Activated CD4-positive, alpha-beta T cell treated with anti-CD3 and anti-CD28 coated beads, Interleukin-10, Interleukin-2, amounts not matched to agents 100 ng/mL and 50 ng/mL, durations not matched to agents 16 hours and 8 hours (primary cell): ENCODE measurements around the gene TSHZ1.

Experiments
- DNase-seq: peaks from one replicate; pipeline ENCODE4 v3.0.0-alpha.2; 2020

The TSHZ1 gene

DNA sequence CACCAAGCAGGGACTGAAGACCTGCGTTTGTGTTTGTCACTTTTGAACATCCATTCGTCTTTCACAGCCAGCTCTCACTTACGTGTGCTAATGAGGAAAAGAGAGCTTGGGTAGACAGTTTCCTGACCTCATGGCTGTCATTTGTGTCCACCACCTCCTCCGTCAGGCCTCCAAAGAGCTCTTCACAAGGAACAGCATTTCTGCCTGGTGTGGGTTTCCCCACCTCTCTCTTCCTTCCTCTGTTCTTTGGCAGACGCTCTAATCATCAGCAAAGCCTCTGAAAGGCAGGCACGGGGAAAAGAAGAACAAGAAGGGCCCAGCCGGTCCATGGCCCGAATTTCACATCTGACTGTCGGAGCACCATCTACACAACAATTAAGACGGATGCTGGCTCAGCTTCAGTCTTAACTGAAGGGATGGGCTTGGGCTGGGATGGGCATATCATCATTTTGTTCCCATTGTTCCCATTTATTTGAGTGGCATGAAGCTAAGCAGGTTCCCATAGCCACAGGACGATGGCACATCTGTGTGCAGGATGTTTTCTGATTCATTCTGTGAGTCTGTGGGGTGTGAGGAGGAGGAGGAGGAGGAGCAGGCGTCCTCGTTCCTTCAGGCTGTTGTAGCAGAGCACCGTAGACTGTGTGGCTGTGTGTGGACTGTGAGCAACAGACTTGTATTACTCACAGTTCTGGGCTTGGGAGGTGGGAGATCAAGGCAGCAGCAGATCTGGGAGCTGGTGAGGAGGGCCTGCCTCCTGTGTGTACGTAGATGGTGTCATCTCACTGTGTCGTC lies 66.4 kb downstream of the TSHZ1 start:
- DNase-seq, result peak; percentile 17

DNA sequence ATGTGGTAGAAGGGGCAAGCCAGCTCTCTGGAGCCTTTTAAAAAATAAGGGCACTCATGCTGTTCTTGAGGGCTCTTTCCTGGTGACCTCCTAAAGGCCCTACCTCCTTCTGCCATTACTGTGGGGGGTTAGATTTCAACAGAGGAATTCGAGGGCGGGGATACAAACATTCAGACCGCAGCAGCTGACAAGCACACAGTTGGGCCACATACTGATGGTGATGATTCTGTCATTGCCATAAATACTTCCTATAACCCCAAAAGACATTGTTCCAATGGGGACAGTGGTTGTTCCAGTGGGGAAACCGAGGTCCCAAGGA lies 67.0 kb downstream of the TSHZ1 start:
- DNase-seq, result no peak

DNA sequence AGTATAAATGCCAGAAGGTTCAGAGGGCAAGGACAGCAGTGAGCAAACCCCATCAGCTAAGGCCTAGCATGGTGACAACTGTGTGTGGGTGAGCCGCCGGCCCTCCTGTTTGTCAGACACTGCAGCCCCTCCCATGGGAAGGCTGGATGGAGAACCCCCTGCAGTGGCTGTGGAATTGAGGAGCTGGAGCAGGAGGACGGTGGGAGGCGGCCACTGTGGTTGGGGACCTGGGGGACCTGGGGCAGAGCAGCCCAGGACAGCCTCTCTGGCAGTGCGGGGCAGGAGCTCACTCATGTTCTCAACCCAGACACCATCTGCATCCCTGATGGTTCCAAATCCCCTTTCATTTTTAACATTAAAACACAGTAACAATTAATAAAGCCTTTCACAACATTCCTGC lies 68.8 kb downstream of the TSHZ1 start:
- no peak for DNase-seq

DNA sequence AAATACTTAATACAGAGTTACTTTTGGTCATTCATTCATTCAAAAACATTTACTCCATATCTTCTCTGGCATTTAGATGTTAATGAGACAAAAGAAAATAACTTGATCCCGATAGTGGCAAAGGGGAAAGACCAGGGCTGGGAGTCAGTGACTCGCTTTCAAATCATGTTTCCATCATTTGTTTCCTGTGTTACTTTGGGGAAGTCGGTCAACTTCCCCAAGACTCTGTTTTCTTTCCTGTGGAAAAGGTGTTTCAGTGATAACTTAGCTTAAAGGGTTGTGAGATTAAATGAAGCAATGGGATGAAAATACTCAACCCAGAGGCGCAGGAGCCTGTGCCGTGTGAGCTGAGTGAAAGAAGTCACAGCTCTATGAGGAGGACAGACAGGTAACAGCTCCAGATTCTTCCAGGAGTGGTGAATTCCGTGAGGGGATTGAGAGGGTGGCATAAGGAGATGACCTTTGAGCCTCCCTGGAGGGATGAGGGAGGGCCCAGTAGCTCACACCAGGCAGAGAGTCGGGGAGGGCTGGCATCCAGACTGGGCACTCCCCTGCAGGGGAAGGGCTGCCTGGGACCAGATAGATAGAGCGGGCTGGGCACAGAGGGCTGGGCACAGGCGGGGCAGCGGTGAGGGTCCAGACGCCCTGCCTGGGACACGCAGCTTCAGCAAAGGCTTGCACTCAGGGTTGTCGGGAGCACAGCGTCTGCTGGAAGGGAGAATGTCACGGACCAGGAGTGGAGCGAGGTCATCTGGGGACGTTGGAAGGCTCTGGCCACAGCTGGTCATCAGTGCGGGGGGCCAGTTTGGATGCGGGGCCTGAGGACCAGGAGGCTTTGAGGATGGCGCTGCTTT lies 70.1 kb downstream of the TSHZ1 start:
- no peak for DNase-seq

DNA sequence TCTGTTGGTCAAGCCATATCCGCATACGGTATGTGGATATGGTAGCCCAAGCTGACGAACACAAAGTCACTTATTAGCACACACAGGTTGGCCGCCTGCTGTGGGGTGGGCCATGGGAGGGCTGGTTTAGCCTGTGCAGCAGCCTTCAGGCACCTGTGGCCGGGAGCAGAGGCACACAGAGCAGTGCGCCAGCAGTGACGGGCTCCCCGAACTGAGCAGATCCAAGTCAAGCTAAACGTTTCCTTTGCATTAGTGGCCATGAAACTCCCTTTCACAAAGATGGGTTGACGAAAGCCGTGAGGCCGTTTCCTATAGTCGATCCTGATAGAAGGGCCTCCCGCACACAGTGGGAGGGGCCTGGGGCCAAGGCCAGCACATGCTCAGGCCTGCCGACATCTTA lies 72.1 kb downstream of the TSHZ1 start:
- no peak for DNase-seq

DNA sequence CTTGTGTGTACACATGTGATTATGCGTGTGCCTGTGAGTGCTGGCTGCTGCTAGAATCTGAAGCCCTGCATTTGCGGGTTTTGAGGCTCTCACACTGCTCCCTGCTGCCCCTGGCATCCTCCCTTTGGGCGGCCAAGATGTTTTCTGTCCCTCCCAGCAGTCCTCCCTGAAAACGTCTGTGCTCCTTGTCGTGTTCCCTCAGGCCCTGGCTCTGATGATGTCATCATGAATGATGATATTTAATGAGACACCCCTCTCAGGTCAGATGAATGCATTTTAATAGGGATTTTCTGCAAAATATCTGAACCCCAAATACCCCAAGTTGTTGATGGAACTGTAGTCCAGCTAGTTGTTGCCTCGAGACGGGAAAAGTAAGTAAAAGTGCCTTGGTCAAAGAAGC lies 73.1 kb downstream of the TSHZ1 start:
- DNase-seq, result no peak

DNA sequence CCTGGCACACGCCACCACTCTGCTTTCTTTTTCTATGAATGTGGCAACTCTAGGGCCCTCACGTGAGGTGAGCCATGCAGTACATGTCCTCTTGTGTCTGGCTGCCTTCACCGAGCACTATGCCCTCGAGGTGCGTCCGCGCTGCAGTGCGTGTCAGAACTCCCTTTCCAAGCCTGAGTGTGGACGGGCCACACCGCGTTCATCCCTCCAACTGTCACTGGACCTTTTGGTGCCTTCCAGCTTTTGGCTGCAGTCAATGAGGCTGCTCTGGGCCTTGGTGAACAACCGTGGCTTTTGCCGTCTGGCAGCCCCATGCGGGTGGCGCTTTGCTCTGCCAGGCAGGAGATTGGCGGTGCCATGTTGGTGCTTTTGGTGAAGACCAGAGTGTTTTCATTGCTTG lies 74.0 kb downstream of the TSHZ1 start:
- no peak for DNase-seq

DNA sequence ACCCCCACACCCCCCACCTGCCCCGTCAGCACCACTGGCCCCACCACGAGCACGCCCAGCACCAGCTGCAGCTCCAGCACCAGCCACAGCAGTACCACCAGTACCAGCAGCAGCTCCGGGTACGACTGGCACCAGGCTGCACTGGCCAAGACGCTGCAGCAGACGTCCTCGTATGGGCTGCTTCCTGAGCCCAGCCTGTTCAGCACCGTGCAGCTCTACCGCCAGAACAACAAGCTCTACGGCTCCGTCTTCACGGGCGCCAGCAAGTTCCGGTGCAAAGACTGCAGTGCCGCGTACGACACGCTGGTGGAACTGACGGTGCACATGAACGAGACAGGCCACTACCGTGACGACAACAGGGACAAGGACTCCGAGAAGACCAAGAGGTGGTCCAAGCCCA lies 75.3 kb downstream of the TSHZ1 start:
- no peak for DNase-seq

DNA sequence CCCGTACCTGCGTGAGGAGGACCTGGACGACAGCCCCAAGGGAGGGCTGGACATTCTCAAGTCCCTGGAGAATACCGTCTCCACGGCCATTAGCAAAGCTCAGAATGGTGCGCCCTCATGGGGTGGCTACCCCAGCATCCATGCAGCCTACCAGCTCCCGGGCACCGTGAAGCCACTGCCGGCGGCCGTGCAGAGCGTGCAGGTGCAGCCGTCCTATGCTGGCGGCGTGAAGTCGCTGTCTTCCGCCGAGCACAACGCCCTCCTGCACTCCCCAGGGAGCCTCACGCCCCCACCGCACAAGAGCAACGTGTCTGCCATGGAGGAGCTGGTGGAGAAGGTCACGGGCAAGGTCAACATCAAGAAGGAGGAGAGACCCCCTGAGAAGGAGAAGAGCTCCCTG lies 76.4 kb downstream of the TSHZ1 start:
- DNase-seq, result no peak

DNA sequence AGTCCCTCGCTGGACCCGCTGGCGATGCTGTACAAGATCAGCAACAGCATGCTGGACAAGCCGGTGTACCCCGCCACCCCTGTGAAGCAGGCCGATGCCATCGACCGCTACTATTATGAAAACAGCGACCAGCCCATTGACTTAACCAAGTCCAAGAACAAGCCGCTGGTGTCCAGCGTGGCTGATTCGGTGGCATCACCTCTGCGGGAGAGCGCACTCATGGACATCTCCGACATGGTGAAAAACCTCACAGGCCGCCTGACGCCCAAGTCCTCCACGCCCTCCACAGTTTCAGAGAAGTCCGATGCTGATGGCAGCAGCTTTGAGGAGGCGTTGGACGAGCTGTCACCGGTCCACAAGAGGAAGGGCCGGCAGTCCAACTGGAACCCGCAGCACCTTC lies 77.1 kb downstream of the TSHZ1 start:
- no peak for DNase-seq

DNA sequence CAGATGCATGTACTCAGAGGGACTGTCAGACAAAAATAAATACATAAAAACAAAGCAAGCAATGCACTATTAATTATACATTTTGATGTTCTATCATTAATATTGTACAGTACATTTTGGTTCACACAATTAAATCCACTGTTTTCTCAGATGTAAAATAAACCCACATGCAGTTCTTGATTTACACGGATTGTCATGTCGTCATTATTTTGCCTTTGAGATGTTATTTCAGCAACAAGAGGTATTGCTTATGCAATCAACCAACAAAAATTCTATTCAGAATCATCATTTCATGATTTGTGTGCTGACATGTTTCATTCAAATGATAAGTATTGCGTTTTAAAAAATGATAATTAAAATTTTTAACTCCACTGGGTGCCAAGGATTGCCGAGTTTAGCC lies 79.2 kb downstream of the TSHZ1 start:
- DNase-seq, result no peak

DNA sequence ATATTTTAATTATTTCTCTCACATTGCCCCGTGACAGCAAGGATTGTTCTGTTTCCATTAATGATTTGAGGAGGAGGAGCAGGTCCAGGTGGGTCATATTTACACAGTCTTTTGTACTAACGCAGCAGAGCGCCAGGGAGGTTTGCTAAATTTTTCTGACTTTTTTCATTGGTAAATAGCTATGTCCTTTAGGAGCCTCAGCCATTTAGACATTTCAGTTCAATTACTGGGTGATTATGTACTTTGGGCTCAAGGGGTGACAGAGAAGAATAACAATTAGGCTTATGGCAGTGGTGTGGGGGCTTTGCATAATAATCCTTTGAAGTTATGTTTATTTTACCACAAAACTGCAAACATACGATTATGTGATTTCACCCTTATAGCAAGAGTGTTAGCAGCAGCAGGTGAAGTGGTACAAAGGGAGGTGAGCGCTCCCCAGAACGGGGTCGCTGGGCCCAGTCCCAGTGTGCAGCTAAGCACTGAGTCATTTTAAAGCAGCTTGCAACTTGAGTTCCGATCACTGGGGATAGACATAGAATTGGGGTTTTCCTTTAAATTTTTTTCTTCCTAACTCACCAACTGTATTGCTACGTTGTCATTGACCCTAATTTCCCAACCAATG lies 80.3 kb downstream of the TSHZ1 start:
- DNase-seq, result no peak

DNA sequence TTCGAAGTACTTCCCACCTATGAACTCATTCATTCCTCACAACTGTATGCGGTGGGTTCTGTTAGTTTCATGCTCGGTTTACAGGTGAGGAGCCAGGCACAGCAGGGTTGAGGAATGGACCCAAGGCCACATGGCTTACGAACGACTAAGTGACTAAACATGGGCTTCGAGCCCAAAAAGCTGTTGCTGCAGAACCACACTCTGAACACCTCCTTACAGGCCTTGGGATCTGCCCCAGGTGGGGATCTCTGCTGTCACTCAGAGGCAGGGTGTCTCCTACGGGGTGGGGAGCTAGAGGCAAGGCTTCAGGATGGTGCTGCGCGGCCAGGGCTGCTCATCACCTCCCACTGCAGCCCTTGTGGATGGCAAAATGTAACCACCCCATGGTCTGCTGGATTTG lies 80.9 kb downstream of the TSHZ1 start:
- no peak for DNase-seq

DNA sequence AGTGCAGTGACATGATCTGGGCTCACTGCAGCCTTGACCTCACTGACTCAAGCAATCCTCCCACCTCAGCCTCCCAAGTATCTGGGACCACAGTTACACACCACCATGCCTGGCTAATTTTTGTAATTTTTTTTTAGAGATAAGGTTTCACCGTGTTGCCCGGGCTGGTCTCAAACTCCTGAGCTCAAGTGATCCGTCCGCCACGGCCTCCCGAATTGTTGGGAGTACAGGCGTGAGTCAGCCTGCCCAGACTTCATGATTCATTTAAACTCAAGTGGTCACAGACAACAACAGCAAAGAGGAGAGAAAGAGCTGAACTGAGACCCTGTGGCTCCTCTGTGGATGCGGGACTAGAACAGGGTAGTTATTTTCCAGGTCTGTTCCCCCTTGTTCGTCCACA lies 83.0 kb downstream of the TSHZ1 start:
- no peak for DNase-seq

DNA sequence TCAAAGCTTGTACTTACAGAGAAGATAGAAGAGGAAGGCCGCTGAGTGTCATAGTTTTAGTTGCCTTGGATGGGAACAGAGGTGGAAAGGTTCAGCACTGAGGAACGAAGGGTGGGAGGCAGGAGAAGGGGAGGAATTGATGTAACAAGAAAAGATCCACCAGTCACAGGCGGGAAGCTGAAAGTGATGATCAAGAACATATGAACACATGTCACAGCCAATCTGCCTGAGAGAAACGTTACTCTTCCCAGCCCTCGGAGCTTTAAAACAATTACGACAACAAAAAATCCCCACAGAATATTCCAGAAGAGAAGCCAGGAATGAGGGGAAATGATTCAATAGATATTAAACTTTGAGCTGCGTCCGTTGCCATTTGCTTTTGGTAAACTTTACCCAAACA lies 87.1 kb downstream of the TSHZ1 start:
- no peak for DNase-seq

DNA sequence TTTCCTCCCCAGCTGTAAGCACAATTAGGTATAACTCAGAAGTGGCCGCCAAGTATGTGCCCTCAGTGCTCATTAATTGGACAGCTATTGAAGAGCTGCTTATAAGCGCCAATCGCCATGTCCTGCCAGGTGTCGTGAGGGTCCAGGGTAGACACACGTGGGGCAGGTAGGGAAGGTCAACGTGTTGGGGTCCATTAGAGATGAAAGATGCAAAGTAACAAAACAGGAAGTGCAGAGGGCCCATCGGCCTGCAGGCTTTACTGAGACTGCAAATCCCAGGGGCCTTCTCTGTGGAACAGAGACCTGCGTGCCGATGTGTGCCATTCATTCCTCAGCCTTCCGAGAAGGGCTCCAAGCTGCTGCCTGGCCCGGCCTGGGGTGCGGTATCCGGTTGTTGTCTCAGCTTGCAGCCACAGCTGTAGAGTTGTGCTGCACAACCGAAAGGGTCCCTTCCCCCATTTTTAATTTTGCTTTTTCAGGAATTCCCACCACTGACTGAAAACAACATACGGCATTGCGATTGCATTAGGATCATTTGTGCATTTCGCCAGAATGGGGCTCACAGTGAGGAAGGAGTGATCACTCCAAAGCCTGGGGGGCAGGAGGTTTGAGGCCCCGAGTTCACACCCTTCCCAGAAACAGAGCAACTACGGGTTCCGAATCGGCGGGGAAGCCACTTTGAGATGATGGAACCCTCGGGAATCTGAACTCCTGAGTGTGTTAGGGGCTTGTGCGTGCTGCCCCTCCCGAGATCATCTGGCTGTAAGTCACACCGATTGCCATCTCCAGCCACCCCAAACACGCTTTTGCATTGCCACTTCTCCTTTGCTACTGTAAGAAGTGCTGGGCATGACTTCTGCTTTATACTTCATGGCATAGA lies 94.3 kb downstream of the TSHZ1 start:
- DNase-seq, result no peak

DNA sequence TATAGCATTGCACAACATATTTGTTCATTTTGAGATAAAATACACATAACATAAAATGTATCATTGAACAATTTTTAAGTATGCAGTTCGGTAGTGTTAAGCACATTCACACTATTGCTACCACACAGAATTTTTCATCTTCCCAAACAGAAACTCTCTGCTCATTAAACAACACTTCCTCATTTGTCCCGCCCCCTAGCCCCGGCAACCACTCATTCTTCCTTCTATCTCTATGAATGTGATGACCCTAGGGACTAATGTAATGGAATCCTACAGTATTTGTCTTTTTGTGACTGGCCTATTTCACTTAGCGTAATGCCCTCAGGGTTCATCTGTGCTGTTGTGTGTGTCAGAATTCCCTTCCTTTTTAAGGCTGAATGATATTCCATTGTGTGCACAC lies 95.4 kb downstream of the TSHZ1 start:
- no peak for DNase-seq

DNA sequence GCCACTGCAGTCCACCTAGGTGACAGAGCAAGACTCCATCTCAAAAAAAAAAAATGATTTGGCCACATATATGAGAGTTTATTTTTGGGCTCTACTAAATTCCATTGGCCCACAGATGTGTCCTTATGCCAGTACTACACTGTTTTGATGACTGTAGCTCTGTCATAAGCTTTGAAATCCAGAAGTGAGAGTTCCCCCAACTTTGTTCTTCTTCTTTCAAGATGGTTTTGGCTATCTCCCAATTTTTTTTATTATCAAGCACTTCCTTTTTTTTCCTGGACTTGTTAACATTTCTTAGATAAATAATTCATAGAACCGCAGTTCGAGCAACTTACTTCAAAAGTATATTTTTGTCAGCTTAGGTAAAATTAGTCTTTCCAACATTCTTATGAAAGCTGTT lies 96.9 kb downstream of the TSHZ1 start:
- no peak for DNase-seq

DNA sequence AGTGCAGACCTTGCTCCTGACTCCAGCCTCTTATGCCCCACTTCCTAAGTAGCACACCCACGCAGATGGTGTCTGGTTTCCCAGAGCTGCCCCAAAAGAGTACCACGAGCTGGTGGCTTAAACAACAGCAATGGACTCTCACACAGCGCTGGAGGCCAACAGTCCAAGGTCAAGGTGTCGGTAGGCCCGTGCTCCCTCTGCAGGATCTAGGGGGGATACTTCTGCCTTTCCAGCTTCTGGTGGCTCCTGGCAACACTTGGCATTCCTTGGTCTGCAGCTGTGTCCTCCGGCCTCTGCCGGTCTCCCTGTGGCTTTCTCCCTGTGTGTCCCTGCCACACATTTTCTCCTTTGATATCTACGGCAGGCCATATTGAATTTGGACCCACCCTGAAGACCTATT lies 99.0 kb downstream of the TSHZ1 start:
- DNase-seq, result no peak

DNA sequence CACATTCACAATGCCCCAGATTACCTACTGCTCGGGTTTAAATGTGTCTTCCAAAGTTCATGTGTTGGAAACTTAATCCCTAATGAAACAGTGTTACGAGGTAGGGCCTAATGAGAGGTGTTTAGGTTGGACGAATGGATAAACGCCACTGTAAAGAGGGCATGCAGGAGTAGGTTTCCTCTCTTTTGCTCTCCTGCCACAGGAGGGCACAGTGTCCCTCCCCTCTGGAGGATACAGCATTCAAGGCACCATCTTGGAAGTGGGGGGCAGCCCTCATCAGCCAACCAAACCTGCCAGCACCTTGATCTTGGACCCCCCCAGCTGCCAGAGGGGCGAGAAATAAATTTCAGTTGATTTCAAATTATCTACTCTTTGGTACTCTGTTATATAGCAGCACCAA lies 103.5 kb downstream of the TSHZ1 start:
- no peak for DNase-seq

DNA sequence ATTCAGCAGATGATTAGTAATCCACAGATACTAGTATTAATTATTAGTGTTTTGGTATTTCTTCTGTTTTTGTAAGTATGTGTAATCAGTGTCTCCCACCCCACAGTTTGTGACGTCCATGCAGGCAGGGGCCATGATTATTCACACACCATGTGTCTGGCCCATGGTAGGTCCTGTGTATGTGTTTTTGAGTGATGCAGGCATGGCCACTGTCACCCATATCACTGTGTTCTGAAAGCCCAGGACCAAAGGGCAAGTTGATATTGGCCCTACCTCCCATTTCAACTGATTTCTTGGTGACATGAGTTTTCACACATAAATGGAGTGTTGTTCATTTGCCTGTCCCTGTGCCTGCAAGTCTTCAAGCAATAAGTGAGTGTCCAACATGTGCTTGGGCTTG lies 104.0 kb downstream of the TSHZ1 start:
- DNase-seq, result no peak

DNA sequence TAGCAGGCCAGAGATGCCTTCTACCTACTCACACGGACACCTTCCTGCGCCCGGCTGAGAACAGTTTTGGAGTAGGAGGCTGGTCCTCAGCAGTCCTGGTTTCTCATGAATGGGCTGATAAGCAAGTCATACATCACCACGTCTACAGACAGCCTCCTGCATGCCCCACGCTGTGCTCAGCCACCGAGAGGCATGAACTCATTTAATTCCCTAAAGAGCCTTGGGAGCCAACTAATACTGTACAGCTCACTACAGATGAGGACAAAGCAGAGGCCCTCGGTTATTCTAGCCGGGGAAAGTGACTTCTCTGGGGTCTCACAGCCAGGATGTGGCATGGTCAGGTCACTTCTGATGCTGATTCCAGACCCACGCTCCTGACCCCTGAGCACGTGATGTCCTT lies 105.6 kb downstream of the TSHZ1 start:
- no peak for DNase-seq

DNA sequence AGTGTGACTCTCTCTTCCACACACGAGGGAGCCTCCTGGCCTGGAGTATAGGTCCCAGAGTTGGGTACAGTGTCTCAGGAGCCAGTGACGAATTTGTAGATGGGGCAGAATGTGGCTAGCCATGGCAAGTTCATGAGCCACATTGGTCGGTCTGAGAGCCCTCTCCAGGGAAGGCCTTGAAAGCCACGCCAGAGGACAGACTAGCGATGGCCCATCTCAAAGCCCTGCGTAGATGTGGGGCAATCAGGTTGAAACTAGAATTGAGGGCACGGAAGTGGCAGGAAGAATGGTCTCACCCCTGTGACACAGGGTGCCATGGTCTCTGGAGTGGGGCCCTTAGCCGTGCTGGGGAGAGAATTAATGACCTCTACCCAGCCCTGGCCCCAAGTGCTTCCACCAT lies 106.2 kb downstream of the TSHZ1 start:
- DNase-seq, result no peak
